Measurements from ENCODE around the gene ACTN4.

DNA sequence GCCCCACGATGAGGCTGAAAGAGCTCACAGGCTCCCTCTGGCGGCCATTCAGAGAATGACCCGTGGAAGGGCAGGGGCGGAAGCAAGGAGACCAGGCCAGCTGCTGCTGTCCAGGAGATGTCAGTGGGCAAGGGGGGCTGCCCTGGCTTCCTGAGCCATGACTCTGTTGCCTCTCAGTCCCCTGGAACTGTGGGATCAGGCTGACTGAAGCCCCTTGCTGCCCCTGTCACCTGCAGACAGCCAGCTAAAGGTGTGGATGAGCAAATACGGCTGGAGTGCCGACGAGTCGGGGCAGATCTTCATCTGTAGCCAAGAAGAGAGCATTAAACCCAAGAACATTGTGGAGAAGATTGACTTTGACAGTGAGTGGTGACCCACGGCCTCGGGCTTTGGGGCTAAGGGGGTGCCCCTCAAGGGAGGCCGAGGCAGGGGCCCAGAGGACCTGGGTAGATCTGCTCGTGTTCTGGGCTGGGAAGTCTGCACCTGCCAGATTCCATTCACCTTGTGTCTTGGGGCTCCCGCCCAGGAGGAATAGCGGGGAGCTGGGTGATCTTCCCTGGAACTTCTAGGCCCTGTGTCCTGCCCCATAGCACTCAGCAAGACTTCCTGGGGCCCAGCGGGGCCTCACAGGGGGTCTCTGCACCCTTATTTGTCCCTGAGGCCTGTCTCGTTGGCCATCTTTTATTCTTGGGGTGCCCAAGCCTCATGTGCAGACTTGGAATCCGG is 12.5 kb upstream of the ACTN4 start:
- peak; percentile 94 for TF ChIP-seq CTCF (IDR thresholded peaks at IDR 0.05)
- TF ChIP-seq EZH2phosphoT487 (IDR thresholded peaks at IDR 0.05), result no peak
- TF ChIP-seq EZH2 (IDR thresholded peaks at IDR 0.05), result no peak

All from neural progenitor cell (in vitro differentiated cells).